Activated T-helper 1 cell treated with anti-CD3 and anti-CD28 coated beads, Interleukin-12 subunit alpha, Interleukin-12 subunit beta, Interleukin-2, Interleukin-4 antibody, amounts not matched to agents 30 ng/mL and 10 ng/mL and 1 ng/mL, durations not matched to agents 14 hours and 24 hours and 36 hours (primary cell): ENCODE data around the gene UBE2J2. TPM values are rescaled to one million over a fixed set of nuclear protein-coding genes. Genes with fewer than 3 reads are reported as not detected.

Source experiments
- DNase-seq: peaks from one replicate; pipeline ENCODE4 v3.0.0; 2021; ENCODE audit warnings: low spot score
- H3K27ac Mint-ChIP-seq: one replicate; pipeline ENCODE4 v1.8.0; 2021; ENCODE audit warnings: mild to moderate bottlenecking, mixed read lengths
- H3K27me3 Mint-ChIP-seq: one replicate; pipeline ENCODE4 v1.8.0; 2022; ENCODE audit warnings: mild to moderate bottlenecking, moderate library complexity, mixed read lengths; ENCODE audit not compliant: insufficient read depth
- H3K36me3 Mint-ChIP-seq: one replicate; pipeline ENCODE4 v1.8.0; 2021; ENCODE audit warnings: low read depth, mixed read lengths
- H3K4me1 Mint-ChIP-seq: one replicate; pipeline ENCODE4 v1.8.0; 2021; ENCODE audit warnings: low read depth, mixed read lengths
- H3K4me3 Mint-ChIP-seq: one replicate; pipeline ENCODE4 v1.8.0; 2021; ENCODE audit warnings: mild to moderate bottlenecking, moderate library complexity, mixed read lengths
- H3K9me3 Mint-ChIP-seq: one replicate; pipeline ENCODE4 v1.8.0; 2021; ENCODE audit warnings: mixed read lengths
- intact Hi-C: fragments of 100-400 bp; cut with micrococcal nuclease; formaldehyde crosslinking; loops from one replicate; pipeline ENCODE4 v1.15.1; 2024
- total RNA-seq: library from RNA; stranded (reverse); gene quantifications from 2 replicates; pipeline ENCODE4 v1.2.3, GENCODE V29; 2022

Gene UBE2J2
- total RNA-seq, 1 donor from 2014 or later = 99.5 TPM

- H3K4me3 Mint-ChIP-seq = peak overlapping the region; percentile 83
- peaks cover 51% of the 10 kb centered on the region for H3K4me1 Mint-ChIP-seq
- peak; percentile 55 for DNase-seq
- H3K36me3 Mint-ChIP-seq = peaks cover 25% of the 10 kb centered on the region
- H3K9me3 Mint-ChIP-seq = no peaks in the 10 kb centered on the region
- no peaks in the 10 kb centered on the region for H3K27me3 Mint-ChIP-seq
- peak overlapping the region; percentile 52 for H3K27ac Mint-ChIP-seq
- intact Hi-C loops = no loop called here
These were observed 60.8 kb downstream of the UBE2J2 start for GRCh38 chr1:1212780-1213344.

- Mint-ChIP-seq H3K4me3 (peak overlapping the region; percentile 83), H3K36me3 (peaks cover 17% of the 10 kb centered on the region), H3K27ac (peak overlapping the region; percentile 61), H3K4me1 (peaks cover 48% of the 10 kb centered on the region), H3K9me3 (no peaks in the 10 kb centered on the region), H3K27me3 (no peaks in the 10 kb centered on the region)
- intact Hi-C loops = no loop called here
- no peak for DNase-seq
These were observed 61.9 kb downstream of the UBE2J2 start for GRCh38 chr1:1211541-1212441.

- H3K27me3 Mint-ChIP-seq = no peaks in the 10 kb centered on the region
- intact Hi-C loops = no loop called here
- H3K4me3 Mint-ChIP-seq = peak overlapping the region; percentile 80
- peaks cover 12% of the 10 kb centered on the region for H3K36me3 Mint-ChIP-seq
- no peaks in the 10 kb centered on the region for H3K9me3 Mint-ChIP-seq
- H3K4me1 Mint-ChIP-seq = peaks cover 42% of the 10 kb centered on the region
- no peak for DNase-seq
- peak overlapping the region; percentile 31 for H3K27ac Mint-ChIP-seq
These were observed 62.7 kb downstream of the UBE2J2 start for GRCh38 chr1:1210726-1211540.

GRCh38 chr1:1208713-1209433, 64.8 kb downstream of the UBE2J2 start:
- intact Hi-C loops = loop anchor here (1.0 to 5.0 kb wide), 6 partner anchors 7 to 98 kb away; partner anchors contain the start of genes ACAP3, C1orf159 and PUSL1
- Mint-ChIP-seq H3K4me3 (peak overlapping the region; percentile 85), H3K4me1 (peaks cover 24% of the 10 kb centered on the region), H3K27me3 (no peaks in the 10 kb centered on the region), H3K9me3 (no peaks in the 10 kb centered on the region), H3K27ac (peak overlapping the region; percentile 99), H3K36me3 (peaks cover 11% of the 10 kb centered on the region)
- DNase-seq = peak; percentile 43

- no peak for DNase-seq
- Mint-ChIP-seq H3K27ac (peak overlapping the region; percentile 99), H3K27me3 (no peaks in the 10 kb centered on the region), H3K9me3 (no peaks in the 10 kb centered on the region), H3K36me3 (peaks cover 11% of the 10 kb centered on the region), H3K4me3 (peak overlapping the region; percentile 85), H3K4me1 (peaks cover 24% of the 10 kb centered on the region)
- intact Hi-C loops = loop anchor here (5.0 kb wide), 3 partner anchors 45 to 100 kb away; partner anchors contain the start of genes ACAP3 and PUSL1
These were observed 66.1 kb downstream of the UBE2J2 start for GRCh38 chr1:1207571-1207892.

GRCh38 chr1:1206966-1207531, 66.6 kb downstream of the UBE2J2 start:
- DNase-seq = no peak
- no peaks in the 10 kb centered on the region for H3K9me3 Mint-ChIP-seq
- peak overlapping the region; percentile 86 for H3K4me3 Mint-ChIP-seq
- H3K36me3 Mint-ChIP-seq = peaks cover 11% of the 10 kb centered on the region
- intact Hi-C loops = loop anchor here (5.0 kb wide), 3 partner anchors 45 to 100 kb away; partner anchors contain the start of genes ACAP3 and PUSL1
- peaks cover 24% of the 10 kb centered on the region for H3K4me1 Mint-ChIP-seq
- no peaks in the 10 kb centered on the region for H3K27me3 Mint-ChIP-seq
- H3K27ac Mint-ChIP-seq = peak overlapping the region; percentile 99

- H3K27ac Mint-ChIP-seq = peak within 1 kb of the TSS; percentile 99
- H3K4me3 Mint-ChIP-seq = peak within 1 kb of the TSS; percentile 86
- intact Hi-C loops = loop anchor here (5.0 kb wide), 3 partner anchors 46 to 101 kb away; partner anchors contain the start of genes ACAP3 and PUSL1
- peaks cover 11% of the 10 kb centered on the region for H3K36me3 Mint-ChIP-seq
- DNase-seq = peak; percentile 47
- no peaks in the 10 kb centered on the region for H3K27me3 Mint-ChIP-seq
- no peaks in the 10 kb centered on the region for H3K9me3 Mint-ChIP-seq
- peaks cover 24% of the 10 kb centered on the region for H3K4me1 Mint-ChIP-seq
These were observed 67.2 kb downstream of the UBE2J2 start, which contains the start of gene TNFRSF18 for GRCh38 chr1:1206376-1206965. TSS of gene TNFRSF18 (minus strand) at chr1:1206592. CDS start at chr1:1206571, 21 bp downstream.

GRCh38 chr1:1205769-1206375, 67.8 kb downstream of the UBE2J2 start:
- Mint-ChIP-seq H3K27ac (peak overlapping the region; percentile 48), H3K9me3 (no peaks in the 10 kb centered on the region), H3K36me3 (peaks cover 9% of the 10 kb centered on the region), H3K4me3 (peak overlapping the region; percentile 86), H3K4me1 (peaks cover 24% of the 10 kb centered on the region), H3K27me3 (no peaks in the 10 kb centered on the region)
- no peak for DNase-seq
- intact Hi-C loops = loop anchor here (5.0 kb wide), 3 partner anchors 46 to 101 kb away; partner anchors contain the start of genes ACAP3 and PUSL1

- peaks cover 23% of the 10 kb centered on the region for H3K4me1 Mint-ChIP-seq
- no peaks in the 10 kb centered on the region for H3K27me3 Mint-ChIP-seq
- no peak for DNase-seq
- intact Hi-C loops = loop anchor here (5.0 kb wide), 3 partner anchors 47 to 102 kb away; partner anchors contain the start of genes ACAP3 and PUSL1
- H3K9me3 Mint-ChIP-seq = no peaks in the 10 kb centered on the region
- H3K27ac Mint-ChIP-seq = peak overlapping the region; percentile 63
- H3K4me3 Mint-ChIP-seq = peak overlapping the region; percentile 86
- peaks cover 10% of the 10 kb centered on the region for H3K36me3 Mint-ChIP-seq
These were observed 68.5 kb downstream of the UBE2J2 start for GRCh38 chr1:1204998-1205768.

- H3K4me3 Mint-ChIP-seq = peak overlapping the region; percentile 86
- intact Hi-C loops = no loop called here
- DNase-seq = no peak
- H3K9me3 Mint-ChIP-seq = no peaks in the 10 kb centered on the region
- no peaks in the 10 kb centered on the region for H3K27me3 Mint-ChIP-seq
- peaks cover 21% of the 10 kb centered on the region for H3K4me1 Mint-ChIP-seq
- peaks cover 10% of the 10 kb centered on the region for H3K36me3 Mint-ChIP-seq
- peak overlapping the region; percentile 63 for H3K27ac Mint-ChIP-seq
These were observed 69.2 kb downstream of the UBE2J2 start for GRCh38 chr1:1204425-1204920.
